ENCODE data around the gene AGBL1.

AGBL1 gene

DNA sequence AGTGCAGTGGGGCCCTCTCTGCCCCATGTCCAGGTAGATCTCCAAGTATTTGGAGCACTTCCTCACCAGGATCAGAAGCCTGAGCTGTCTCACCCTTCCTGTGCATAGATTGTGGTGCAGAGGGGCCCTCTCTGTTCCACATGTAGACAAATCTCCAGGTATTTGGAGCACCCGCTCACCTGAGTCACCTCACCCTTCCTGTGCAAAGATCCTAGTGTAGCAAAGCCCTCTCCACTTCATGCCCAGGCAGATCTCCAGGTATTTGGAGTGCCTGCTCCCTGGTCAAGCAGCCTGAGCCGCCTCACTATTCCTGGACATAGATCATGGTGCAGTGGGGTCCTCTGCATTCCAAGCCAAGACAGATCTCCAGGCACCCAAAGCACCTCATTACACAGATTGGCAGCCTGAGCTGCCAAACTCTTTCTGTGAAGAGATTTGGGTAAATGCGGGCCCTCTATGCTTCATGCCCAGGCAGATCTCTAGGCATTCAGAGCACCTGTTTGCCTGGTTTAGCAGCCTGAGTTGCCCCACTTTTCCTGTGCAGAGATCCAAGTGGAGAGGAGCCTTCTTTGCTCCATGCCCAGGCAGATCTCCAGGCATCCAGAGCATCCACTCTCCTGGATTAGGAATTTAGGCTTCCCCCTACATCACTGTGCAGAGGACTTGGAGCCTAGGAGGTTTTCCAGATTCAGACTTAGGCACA lies 249.8 kb downstream of the AGBL1 start:
- no peak for DNase-seq

DNA sequence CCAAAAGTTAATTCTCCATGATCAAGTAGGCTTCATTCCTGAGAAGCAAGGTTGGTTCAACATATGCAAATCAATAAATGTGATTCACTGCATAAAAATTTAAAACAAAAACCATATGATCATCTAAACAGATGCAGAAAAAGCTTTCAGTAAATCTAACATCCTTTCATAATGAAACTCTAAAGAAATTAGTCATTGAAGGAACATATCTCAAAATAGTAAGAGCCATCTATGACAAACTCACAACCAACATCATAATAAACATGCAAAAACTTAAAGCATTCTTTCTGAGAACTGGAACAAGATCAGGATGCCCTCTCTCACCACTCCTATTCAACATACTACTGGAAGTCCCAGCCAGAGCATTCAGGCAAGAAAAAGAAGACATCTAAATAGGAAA lies 254.1 kb downstream of the AGBL1 start:
- no peak for DNase-seq

DNA sequence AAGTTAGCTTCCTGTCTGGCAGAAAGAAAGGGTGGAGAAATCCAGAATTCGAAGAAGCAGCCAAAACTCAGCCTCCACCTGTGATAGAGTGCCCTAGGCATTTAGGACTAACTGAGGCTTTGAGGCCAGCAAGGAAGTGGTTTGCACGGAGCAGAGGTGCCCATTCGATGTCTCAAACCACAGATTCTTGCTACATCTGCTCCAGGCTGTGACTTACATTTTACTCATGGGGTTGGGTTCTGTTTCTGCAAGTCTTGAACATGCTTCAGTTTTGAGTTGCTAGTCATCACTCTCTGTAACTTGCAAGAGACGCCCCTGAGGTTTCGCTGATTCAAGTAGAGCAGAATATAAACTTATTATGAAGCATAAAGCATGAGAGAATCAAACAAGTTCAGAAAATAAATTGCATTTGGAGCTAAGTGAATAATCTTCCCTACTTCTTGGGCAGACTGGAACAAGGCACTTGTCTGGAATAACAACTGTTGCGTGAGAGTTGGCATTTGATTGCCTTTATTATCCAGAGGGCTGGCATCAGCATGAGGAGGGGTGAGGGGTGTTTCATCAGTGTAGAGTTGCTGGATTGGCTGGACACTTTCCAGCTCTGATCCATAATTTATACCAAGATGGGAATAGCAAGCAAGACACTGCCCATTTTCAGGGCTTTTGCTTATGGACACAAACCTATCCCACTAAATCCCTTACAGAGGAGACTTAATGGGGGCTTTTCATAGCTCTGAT lies 256.5 kb downstream of the AGBL1 start:
- peak; percentile 22 to 36 for DNase-seq

DNA sequence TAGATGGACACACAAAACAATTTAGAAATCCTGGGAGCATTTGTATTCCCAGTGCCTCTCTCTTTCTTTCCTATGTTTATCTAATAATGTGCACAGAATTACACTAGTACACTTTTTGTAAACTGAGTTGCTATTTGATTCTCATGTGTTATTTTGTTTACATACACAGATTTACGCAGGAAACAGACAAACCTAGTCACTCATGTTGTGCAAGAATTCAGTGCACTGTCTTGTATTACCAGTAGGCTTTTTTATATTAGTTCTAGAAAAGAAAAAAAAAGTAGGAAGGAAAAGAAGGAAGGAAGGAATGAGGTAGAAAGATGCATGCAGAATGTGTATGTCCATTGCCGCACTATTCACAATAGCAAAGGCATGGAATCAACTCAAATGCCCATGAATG lies 257.4 kb downstream of the AGBL1 start:
- no peak for DNase-seq

DNA sequence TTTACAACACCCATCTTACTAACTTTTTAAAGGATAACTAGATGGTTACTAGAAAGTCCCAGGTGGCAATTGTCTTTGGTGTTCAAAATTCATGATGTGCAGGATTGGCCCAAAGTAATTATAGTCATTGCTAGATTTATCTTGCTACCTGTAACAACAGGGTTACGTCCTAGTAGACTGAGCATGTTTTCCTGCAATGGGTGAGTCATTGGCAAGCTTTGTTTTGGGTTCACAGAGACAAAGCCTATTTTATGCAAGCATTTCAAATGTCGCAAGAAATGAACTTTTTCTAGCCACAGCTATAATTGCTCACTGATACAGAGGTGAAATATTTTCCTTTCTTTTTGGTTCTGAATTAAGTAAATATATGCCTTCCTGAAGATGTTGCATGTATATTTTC lies 267.6 kb downstream of the AGBL1 start:
- DNase-seq: no peak

DNA sequence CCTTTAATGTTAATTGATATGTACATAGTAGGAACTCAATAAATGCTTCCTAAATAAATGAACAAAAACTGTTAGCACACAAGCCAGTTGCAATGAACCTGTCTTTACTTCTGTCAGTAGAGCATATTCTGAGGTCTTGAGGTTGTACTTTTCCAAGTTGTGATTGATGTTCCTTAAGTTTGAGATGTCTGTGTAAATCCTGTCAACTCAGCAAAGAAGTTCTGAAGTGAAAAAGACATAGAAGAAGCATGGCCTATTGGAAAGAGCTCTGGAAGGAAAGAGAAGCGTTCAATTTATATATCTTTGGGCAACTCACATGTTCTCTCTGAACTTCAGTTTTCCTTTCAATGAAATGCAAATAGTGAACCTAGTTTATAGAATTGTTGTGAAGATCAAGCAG lies 269.9 kb downstream of the AGBL1 start:
- no peak for DNase-seq

DNA sequence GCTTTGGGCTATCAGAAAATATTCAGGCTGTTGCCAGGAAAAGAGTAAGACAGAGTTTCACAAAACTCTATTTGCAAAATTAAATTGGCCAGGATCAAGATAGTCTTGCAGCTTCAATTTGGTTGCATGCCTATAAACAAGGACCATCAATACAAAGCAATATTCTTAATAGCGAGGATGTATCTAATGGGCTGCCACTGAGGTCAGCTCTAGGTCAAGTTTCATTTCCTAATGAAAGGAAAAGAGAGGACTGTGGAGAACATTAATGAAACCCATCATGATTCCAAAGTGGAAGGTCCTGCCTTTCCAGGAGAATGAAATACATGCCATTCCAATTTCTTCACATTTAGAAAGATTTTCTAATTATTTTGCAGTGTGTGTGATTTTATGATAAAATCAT lies 273.5 kb downstream of the AGBL1 start:
- no peak for DNase-seq

DNA sequence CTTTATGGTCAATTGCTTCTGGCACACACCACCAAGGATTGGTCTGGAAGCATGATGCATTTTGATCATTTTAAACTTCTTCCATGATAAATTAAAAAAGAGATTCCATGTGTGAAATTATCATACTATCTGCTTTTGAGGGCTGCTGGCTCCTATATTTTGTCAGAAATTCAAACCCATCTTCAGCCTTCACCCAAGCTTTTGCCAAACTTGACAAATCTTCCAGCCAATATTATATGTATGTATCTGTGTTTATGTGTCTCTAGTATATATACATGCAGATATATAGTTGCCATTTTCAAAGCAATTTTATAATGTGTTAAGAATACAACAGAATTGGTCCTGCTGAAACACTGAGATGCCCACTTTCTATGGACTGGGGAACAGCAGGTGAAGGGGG lies 275.7 kb downstream of the AGBL1 start:
- DNase-seq: no peak

DNA sequence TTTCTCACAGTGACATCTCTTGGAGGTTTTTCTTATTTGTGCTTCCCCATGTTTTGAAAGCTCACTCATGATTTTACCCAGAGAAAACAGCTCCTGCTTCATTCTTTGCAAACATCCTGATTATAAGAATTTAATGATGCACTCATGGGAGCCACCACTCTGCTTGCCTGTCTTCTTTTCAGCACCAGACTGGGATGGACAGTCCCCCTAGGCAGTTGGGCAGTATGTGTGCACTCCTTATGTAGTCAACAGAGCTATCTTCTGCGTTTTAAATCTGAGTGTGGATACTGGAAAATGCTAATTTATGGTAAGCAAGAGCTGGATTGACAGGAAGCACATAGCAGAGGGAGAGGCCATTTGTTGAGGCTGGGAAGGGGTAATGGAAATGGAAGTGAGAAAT lies 276.1 kb downstream of the AGBL1 start:
- DNase-seq: no peak

DNA sequence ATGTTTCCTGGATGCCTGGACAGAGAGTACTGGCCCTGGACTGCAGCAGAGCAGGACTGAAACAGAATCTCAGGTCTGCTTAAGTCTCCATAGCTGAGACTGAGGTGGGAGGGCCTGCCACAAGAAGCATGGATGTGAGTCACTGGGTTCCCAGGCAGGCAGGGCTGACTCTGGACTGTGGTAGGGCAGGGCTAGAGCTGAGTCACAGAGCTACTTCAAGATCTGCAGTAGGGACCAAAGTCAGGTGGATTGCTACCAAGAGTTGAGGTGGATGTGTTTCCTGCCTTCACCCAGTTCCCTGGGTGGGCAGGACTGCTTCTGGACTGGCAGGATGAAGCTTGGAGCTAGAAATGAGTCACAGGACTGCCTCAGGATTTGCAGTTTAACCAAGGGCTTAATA lies 282.9 kb downstream of the AGBL1 start:
- DNase-seq: peak; percentile 20 to 33

DNA sequence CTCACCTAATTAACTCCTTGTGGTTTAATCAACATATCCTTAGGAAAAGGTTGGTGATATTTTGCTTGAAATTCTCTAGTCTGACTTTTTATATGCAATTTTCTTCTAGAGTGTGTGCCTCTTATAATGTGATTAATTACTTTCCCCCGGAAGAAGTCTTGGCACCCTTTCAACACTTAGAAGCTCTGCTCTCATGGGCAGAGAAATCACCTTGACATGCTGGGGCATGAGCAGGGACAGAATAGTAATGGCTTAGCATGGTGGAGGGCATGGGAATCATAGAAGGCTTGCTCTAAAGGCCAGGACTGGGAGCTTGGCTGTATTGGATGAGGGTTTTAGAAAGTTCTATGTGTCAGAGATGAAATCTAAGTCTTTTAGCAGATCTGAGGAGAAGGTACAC lies 293.5 kb downstream of the AGBL1 start:
- DNase-seq: no peak

DNA sequence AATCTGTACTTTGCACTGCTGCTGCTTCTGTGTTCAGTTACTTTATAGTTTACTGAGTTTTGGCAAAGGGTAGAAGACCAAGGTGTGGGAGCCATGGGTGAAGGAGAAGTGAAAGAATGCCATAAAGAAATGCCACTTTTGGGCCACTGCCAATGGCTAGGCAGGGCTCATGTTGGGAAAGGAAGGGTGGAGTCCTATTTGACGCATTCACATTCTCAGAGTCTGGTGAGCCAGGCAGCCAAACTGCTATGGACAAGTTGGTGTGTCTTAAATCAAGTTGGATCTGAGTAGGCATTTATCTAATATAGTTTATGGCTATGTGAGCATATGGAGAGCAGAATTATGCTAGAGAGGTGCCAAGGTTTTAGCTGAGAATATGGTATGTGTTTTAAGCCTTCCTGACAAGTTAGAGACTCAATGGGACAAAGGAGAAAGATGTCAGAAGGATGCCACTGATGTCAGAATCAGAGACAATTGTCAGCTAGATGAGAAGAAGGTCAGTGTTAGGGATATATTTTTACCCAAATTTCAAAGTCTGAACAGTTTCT lies 296.1 kb downstream of the AGBL1 start:
- DNase-seq: no peak

DNA sequence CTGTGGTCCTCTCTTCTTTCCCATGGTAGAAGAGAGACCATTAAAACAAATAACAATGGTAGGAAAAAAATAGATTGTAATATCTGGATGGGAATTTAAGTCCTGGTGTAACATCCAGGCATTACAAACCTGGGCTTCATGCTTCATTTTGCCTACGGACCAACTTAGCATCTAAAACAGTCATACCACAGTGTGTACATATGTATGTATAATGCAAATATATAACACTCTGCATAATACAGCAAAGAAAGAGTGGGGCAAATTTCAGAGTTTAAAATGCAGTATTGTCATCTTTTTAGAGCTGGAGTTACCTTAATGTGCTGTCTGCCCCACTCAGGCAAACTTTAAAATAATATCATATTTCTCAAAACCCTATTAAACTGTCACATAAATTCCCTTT lies 298.2 kb downstream of the AGBL1 start:
- DNase-seq: no peak

DNA sequence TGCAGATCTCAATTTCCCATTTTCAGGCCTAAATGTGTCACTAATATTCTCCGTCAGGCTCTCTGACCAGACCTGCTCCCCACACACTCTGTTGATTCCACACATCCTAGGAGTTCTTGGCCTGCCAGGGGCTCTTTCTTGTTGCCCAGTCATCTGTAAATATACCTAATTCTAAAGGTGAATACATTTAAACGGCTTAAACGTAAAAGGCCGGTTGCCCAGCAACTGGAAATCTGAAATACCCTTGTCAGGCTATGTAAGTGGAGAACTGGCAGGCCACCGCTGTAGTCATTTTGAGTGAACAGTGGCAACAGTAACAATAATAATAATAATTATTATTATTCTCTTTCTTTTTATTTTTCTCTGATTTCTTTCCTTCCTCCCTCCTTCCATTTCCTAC lies 302.7 kb downstream of the AGBL1 start:
- DNase-seq: no peak

DNA sequence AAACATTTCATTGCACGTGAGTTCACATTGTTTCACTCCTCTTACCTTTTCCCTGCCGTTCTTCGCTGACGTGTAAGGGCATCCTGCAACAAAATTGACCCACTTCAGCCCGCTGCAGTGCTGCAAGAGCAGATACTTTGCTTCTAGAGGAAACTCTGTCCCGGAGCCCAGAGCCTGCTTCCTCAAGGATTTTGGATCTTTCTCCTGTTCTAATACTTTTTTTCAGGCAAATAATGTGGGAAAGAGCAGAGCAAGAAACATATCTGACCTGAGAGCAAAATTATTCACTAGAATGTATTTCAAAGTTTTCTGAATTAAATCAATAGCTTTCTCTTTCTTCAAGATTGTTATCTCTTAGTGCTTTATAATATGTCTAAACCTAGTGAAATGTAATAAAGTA lies 303.9 kb downstream of the AGBL1 start:
- no peak for DNase-seq

DNA sequence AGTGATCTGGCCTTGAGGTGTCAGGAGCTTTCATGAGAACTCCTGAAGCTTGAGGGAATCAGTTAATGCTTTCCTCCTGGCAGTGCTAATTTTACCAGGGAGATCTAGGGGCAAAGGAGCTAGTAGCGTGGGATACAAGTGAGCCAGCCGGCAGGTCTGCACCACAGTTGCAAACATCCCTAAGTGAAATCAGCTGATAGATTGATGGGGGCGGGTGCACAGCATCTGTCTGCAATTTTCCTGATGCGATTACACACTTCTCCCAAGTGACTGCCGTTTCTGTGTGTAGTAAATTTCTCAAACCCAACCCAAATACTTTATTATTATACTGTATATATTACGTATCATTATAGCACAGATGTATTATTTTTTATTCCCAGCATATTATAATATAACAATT lies 304.5 kb downstream of the AGBL1 start:
- DNase-seq: no peak

DNA sequence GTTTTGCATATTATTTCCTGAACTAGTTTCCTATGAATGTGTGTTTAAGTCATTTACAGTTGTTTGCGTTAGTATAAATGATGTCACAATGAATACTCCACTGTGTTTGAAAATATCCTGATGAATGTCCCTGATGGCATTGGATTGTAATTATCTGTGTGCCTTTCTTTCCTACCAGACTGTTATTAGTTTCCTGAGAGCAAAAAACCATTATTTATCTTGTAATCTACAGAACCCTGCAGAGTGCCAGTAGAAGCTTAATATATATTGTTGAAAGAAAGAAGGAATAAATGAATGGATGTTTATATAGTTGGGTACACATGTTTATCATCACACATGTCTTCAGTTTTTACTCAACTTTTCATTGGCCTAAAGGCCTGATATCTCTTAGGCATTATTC lies 312.6 kb downstream of the AGBL1 start:
- DNase-seq: no peak

DNA sequence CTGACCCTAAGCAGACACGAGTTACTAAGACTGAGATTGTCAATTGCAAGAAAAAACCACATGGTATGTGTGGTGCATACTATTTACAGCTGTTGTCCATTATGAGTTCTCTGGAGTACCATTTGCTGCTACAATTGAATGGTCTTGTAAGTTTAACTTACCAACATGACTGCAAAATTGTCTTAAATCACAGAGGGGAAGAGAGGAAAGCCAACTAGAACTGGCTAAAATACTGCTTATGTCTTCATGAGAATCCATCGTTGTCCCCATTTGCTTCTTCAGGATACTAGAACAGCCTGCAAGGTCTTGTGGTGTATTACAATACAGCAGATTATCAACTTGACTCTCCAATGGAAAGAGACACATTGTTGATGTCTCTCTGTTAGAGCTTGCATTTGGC lies 313.2 kb downstream of the AGBL1 start:
- DNase-seq: no peak

DNA sequence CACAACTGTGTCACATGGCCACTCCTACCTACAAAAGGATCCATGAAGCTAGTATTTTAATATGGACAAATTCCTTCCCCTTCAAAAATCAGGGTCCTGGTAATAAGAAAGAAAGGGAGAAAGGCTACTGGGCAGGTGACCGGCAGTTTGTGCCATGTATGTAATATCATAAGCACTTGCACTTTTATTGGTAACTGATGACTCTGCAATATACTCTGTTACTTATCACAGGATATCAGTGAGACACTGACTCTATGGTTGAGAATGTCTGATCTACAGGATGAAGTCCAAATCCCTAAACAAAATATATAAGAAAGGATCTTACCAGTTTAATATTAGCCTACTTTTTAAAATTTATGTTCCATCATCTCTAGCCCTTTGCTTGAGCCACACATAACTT lies 315.2 kb downstream of the AGBL1 start:
- DNase-seq: no peak

DNA sequence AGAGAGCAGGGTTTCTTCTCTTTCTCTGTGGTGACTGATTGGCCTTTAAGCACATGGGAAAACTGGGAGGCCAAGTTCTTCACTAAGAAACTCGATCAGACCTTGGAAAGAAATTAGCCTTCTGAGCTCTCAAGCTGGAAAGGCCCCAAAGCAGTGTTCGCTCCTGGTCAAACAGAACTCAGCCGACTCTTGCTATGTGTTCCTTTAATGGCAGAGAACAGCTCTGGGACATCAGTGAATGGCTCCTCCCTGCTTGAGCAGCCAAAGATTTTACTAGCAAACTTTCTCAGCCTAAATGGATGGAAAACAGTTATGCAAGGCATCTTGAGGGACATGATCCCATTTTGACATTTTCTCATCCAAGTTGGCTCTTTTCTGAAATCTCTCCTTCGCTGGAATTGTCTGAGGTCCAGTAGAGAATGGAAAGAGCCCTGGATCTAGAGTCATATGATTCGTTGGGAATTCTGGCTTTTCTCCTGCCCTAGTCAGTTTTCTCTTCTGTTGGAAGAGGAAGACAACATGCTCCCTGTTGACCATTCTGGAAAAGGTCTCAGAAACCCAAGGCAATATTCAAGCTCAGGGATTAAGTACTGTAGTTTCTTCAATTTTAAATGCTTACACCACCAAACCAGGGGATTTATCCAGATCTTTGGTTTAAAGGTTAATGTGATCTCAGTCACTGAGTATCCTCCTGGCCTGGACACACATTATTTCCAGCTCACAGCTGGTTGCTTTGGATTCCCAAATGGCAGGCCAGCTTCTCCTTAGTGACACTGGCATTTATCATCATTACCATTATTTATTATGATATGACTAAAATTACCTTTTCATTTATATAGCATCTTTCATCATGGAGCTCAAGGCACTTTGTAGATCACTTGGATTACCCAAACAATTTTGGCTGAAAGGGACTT lies 319.6 kb downstream of the AGBL1 start:
- no peak for DNase-seq

DNA sequence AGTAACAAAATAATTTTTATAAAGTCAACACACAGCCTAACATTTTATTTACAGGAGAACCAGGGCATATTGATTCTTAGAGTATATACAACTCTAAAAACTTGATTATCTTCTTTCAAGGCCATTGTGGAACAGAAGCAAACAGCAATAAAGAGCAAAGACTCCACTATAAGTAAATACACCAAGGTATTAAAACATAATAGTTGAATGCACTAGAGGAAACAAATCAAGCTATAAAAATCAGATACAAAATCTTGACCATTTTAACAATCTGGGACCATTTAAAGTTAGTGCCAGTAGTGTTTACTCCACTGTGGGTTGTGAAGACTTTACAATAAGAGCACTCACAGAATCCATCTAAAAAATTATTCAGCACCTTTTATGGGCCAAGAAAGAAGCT lies 323.6 kb downstream of the AGBL1 start:
- DNase-seq: no peak

DNA sequence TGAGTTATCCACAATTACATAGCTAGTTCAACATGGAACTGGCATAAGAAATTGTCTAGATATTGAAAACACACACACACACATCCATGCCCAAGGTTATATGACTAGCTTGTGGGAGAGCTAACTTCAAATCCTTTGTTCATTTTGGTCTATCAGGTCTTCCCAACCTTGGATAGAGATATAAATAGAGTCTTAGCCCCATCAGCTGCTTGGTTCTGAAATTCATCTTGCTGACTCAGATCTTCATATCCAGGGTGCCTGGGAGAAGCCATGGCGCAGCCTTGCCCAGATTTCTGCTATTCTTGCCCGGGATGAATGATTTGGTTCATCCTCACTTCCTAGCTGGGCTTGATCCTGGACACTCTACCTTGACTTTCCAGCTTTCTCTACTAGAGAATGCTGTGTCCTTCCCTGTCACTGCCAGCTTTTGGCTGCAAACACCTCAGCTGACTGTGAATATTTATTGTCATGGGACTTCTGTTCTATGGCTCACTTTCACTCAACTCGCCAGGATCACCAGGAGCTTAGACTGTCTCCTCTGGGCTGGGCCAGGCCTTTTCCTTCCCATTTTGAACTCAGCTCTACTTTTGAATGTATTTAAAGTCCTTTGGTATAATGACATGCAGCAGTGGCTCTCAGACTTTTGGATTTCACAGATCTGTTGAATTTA lies 324.4 kb downstream of the AGBL1 start:
- no peak for DNase-seq

DNA sequence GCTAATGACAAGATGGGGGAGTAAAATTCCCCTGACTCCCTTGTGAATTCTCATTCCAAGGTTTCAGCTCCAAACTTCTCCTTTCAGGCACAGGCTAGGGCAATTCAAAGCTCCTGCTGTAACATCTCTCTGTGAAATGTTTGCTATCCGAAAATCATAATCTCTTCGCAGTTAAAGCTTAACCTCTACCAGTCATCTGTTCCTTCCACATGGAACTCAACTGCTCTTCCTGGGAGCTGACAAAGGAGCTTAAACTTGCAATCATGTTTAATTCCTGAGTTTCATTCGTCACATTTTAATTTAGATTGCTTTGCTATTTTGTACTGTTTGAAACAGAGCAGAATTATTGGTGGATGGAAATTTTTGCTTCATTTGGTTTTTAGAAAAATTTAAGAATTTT lies 328.6 kb downstream of the AGBL1 start:
- no peak for DNase-seq
